ENCODE results near the gene SLAIN1.
"Not testable (repeated sequence)": the region's sequence is repeated elsewhere in the genome, so short reads cannot be mapped to it uniquely, and the experiment has no call there.

SLAIN1 gene

GRCh38 chr13:77697217-77698103 is at the start of gene SLAIN1:
Gene SLAIN1 (plus strand): TSS chr13:77697687. CDS start chr13:77697914, 227 bp downstream.
- peak; percentile 18 for DNase-seq

- DNase-seq = no peak
These were observed 47.1 kb upstream of the SLAIN1 start for GRCh38 chr13:77650409-77650808.

DNA sequence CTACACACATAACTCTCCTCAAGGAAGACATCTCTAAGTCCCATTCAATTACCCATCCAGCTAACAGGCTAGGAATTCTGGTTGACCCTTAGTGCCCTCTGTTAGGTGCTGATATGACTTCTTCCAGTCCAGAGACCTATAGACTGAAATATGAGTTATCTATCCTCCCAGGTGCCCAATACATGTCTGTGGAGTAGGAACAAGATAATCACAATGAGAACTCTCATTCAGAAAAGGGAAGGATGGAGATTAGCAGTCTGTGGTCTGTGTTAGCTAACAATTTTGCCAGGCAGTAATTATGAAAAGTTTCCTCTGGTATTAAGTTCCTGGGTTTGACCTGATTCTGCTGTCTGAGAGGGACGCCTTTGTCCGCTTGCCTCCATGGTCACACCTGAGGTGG is 44.2 kb upstream of the SLAIN1 start:
- DNase-seq = no peak

DNA sequence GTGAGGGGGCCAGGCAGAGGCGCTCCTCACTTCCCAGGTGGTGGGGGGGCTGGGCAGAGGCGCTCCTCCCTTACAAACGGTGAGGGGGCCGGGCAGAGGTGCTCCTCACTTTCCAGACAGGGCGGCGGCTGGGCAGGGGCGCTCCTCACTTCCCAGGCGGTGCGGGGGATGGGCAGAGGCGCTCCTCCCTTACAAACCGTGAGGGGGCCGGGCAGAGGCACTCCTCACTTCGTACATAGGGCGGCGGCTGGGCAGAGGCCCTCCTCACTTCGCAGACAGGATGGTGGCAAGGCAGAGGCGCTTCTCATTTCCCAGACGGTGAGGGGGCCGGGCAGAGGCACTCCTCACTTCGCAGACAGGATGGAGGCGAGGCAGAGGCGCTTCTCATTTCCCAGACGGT is 37.5 kb upstream of the SLAIN1 start:
- not testable (repeated sequence) for DNase-seq

GRCh38 chr13:77660841-77661250 is 36.6 kb upstream of the SLAIN1 start:
- no peak for DNase-seq

DNA sequence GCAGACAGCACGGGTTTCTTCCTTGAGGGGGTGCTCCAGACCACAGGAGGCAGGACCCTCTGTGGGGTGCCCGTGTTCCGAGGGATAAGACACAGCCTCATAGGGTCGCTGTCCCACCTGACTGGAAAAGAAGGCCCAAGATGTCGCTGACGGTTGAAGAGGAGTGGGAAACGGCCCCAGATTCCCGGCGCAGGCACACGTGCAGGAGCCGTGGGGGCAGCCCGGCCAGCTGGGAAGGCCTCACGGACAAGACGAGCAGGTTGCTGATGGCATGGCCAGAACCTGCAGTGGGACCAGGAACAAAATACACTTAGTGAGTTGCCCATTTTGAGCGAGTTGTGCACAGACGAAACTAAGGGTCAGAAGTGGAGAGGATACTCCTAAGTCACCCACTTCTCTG is 35.2 kb upstream of the SLAIN1 start:
- DNase-seq = not testable (repeated sequence)

DNA sequence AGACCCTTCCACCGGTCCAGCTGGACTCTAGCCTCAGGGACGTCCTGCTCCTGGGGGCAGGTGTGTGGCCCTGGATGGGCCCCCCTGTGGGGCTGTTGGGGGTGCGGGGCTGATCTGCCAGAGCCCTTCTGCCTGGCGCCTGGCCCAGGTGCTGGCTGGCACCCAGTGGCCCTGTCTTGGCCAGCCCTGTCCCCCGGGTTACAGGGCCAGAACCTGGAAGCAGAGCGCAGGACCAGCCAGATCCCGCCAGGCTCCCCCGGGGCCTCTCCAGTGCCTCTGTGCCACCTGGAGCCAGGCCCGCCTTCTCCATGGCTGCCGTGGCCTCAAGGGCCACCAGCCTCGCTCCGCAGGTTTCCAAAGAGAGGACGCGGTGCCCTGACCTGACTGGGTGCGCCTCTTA is 34.7 kb upstream of the SLAIN1 start:
- DNase-seq = not testable (repeated sequence)

GRCh38 chr13:77674852-77675251 is 22.6 kb upstream of the SLAIN1 start:
- no peak for DNase-seq

GRCh38 chr13:77678691-77679235 is 18.7 kb upstream of the SLAIN1 start:
- no peak for DNase-seq

DNA sequence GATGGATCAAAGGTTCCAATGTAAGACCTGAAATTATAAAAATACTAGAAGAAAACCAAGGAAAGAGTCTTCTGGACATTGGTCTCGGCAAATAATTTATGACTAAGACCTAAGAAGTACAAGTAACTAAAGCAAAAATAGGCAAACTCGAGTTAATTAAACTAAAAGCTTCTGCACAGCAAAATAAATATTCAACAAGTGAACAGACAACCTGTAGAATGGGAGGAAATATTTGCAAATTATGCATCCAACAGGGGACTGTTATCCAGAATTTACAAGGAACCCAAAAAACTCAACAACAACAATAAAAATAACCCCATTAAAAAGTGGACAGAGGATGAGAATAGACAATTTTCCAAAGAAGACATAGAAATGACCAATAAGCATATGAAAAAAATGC is 9.7 kb upstream of the SLAIN1 start:
- DNase-seq = no peak

- no peak for DNase-seq
These were observed 5.6 kb upstream of the SLAIN1 start for GRCh38 chr13:77691871-77692270.

GRCh38 chr13:77692746-77693448 is 4.6 kb upstream of the SLAIN1 start:
- DNase-seq = no peak

DNA sequence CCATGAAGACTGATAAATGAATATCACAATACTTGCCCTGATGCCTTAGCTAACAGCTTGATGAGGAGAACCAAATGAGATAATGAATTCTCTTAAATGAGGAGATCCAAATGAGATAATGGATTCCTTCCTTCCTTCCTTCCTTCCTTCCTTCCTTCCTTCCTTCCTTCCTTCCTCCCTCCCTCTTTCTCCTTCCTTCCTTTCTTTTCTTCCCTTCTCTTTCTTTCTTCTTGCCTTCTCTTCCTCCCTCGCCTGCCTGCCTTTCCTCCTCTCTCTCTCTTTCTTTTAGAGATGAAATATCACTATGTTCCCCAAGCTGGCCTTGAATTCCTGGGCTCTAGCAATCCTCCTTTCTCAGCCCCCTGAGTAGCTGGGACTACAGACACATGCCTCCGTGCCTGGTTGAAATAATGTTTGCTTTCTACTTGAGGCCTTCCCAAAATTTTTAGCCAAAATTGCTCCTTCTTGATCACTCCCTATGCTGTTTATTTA is 4.0 kb upstream of the SLAIN1 start:
- no peak for DNase-seq

DNA sequence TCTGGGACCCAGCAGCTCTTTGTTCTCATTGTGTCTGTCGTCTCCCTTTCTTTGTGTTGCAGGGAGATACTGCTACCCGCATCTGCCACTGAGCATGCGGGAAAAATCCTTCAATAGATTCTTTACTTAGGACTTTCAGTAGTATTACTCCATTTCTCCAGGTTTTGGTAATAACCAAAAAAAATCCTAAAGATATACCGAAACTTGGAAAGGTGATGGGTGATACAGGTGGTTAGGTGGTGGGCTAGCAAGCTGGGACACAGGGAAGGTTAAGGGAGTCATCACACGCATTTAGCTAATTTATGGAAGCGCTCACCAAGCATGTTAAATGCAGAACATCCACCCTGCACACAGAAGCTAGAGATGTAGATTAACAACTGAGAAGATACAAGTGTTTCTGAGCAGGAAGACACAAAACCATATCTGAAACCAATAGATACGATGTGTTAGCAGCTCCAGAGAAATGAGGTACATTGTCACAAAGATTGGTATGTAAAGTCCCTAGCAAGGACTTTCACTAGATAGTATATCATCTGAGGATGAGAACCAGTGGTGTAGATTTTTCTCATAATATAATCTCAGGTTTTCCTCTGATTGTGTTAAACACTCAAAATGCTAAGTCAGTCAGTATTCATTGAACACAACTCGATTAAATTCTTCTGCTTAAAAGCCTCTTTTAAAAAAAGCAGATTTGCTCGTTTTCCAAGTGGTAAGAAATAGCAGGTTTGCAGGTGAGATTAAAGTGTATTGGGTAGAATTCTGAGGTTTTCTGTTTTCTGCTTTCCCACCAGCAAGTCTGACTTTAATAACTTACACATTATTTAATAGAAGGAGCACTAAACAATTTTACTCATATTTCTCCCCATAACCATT is 1.2 kb upstream of the SLAIN1 start:
- DNase-seq = no peak

- no peak for DNase-seq
These were observed 639 bp upstream of the SLAIN1 start for GRCh38 chr13:77696879-77697216.

DNA sequence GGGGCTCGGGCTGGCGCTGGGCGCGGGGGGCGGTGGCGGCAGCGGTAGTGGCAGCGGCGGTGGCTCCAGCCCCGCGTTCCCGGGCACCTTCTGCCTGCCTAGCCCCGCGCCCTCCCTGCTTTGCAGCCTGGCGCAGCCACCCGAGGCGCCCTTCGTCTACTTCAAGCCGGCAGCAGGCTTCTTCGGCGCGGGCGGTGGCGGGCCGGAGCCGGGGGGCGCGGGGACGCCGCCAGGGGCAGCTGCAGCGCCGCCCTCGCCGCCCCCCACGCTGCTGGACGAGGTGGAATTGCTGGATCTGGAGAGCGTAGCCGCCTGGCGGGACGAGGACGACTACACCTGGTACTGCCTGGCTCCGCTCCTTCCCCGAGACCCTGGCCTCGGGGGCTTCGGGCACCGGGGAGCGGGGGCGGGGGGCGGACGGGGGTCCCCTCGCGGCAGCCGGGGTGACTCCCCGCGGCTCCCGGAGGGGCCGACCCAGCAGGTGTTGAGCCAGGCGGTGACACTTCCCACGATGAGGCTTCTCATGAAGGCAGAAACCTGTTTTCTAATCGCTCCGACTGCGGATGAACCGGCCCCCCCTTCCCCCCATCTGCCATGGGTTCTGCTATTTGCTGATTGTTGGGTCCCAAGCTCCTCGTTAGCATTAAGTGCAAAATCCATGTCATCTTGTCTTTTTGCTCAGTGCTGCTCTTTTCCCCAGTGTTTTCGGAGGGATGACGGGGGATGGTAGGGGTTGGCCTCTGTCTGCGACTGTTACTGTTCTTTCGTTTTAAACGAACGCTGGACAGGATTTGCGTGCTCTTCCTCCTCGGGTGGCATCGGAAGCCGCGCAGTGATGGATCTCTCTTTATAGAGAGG is 943 bp downstream of the SLAIN1 start:
- peak; percentile 14 for DNase-seq

GRCh38 chr13:77699059-77699680 is 1.7 kb downstream of the SLAIN1 start:
- DNase-seq = no peak

DNA sequence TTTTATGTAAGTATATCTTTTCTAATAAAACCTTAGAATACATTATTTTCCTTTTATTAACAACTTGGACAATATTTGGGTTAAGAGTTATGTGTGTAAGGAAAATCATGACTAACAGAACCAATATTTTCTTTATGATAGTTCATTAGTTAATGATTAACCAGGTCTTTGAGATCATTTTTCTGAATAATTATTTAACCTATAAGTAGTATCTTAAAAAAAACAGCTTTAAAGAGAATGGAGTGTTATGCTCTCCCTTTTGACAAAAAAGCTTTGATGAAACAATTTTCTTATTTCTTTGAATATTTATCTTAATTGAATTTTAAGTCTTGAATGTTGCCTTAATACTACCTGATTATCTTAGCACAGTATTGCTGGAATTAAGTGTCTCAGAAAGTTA is 3.8 kb downstream of the SLAIN1 start:
- no peak for DNase-seq

GRCh38 chr13:77702366-77702765 is 4.9 kb downstream of the SLAIN1 start:
- DNase-seq = no peak

DNA sequence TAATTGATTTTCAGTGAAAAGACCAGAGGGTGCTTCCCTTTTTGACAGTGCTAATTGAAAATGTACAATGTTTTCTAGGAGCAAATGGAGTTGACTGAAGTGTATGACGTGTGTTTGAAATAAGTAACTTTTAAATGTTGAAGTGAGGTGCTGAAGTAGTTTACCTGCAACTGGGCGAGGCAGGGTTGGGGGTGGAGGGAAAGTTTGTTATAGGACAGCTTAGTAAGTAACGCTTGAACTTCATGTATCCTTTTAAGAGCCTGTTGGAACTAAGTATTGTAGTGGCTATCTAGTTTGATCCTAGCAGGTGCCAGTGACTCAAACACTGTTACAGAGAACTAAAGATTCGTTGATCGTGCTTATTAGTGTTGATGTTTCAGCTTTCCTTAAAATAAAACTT is 5.9 kb downstream of the SLAIN1 start:
- DNase-seq = no peak

DNA sequence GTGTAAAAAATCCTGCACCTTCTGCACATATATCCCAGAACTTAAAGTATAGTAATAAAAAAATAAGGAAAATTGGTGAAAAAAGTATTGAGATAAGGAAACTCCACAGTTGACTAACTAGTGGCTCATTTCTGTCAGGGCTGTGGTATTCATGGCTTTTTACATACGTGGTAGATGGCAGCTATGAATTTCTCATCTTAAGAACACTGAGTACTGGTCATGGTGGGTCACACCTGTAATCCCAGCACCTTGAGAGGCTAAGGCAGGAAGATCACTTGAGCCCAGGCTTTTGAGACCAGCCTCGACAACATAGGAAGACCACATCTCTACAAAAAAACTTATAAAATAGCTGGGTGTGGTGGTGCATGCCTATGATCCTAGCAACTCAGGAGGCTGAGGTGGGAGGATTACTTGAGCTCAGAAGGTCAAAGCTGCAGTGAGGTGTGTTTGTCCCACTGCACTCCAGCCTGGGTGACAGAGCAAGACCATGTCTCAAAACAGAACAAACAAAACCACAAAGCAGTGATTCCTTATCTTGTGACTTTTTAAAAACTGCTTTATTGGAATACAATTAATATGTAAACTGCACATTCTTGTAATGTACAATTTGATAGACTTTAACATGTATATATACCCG is 16.8 kb downstream of the SLAIN1 start:
- no peak for DNase-seq
